HG03575 (cell line): ENCODE data around the gene NELFCD.

Experiments
- ATAC-seq: cut with Tn5 transposase; IDR thresholded peaks from one replicate; pipeline ENCODE4 v1.9.1; 2021; ENCODE audit not compliant: unreplicated experiment, insufficient number of reproducible peaks, low FRiP score; ENCODE audit errors: extremely low read depth

The NELFCD gene

DNA sequence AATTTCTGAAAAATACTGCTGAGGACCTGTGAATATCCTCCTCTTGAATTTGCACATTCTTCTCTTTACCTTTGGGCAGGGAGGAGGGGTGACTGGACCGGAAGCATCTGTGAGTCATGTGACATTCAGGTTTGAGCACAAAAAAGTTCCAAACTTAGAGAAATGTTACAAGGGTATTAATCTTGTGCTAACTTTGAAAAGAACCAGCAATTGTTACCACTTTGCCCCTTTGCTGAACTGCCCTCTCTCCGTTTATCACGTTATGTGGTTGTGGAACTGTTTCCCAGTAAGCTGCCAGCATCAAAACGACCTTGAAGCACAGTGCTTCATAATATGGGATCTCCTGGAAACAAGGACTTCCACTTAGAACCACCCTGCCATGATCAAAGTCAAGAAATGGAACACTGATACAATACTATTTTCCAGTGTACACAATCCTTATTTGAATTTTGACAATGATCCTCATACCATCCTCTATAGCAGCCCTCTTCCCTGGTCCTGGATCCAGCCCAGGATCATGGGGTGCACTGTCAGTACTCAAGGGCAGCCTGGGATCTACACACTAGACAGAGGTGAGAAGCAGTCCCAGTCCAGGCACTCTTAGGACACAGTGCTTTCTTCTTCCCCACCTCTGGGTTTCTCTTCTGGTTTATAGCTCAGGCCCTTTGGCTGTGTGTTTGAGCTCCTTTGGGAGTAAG, 35.9 kb downstream of the NELFCD start:
- no peak for ATAC-seq

DNA sequence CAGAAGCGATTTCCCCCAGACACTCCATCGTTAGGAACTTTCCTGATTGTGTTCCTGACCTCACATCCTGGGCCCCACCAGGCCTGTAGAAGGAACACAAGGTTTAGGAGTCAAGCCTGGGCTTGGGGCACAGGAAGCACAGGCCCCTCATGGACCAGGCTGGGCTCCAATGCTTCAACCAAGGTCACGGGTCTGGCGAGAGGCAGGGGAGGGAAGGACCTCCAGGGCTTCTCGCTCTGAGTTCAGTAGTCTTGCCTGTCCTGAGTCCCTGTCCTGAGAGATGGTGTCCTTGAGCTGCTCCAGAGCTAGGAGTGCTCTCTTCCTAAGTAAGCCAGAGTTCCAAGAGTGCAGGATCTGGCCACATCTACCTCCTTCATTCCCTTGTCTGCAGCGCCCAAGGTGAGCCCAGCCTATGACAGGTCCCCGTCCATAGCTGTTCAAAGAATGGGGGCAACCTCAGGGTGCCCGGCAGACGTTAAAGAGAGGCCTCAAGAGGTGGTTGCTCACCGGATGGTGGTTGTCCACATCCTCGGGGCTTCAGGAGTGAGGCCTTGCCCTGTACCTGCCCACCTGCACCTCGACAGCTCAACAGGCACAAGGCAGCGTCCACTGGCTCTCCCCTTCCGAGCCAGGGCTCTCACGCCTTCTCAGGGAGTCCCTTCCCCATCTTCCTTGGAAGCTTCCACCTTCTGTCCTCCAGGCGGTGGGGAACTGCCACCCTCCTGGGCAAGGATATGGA, 36.6 kb downstream of the NELFCD start:
- ATAC-seq: no peak

DNA sequence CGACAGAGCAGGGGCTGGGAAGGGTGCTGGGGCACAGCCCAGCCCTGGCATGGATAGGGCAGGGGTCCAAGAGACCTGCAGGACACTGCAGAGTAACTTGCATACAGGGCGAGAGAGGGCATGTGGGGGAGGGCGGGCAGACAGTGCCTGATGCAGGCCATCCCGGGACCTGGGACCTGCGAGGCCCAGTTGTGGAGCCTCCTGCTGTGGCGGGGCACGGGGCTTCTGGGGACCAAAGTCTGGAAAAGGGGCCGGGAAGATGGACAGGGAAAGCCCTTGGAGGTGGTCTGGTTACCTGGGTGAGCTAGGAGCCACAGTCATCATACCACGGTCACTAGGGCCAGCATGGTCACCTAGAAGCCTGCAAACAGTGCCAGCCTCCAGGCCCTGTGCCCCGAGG, 37.8 kb downstream of the NELFCD start:
- ATAC-seq: no peak

DNA sequence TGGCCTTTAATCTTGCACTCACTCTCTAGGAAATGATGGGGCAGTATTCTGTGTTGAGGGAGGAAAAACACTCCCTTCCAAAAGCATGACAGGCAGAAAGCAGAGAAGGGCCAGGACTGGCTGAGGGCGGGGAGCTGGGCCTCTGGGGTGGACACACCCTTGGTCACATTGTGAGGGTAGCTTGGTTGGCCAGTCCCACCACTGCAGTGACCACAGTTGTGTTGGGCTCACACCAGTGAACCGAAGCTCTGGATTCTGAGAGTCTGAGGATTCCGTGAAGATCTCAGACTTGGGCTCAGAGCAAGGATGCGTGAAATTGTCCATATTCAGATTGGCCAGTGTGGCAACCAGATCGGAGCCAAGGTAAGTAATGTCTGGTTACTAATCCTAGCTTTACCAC, 38.2 kb downstream of the NELFCD start, which contains the start of gene TUBB1:
Gene TUBB1 (plus strand): TSS at position 213 of the 400 bp plus-strand sequence. CDS start 94 bp downstream, at position 307.
- ATAC-seq: no peak

DNA sequence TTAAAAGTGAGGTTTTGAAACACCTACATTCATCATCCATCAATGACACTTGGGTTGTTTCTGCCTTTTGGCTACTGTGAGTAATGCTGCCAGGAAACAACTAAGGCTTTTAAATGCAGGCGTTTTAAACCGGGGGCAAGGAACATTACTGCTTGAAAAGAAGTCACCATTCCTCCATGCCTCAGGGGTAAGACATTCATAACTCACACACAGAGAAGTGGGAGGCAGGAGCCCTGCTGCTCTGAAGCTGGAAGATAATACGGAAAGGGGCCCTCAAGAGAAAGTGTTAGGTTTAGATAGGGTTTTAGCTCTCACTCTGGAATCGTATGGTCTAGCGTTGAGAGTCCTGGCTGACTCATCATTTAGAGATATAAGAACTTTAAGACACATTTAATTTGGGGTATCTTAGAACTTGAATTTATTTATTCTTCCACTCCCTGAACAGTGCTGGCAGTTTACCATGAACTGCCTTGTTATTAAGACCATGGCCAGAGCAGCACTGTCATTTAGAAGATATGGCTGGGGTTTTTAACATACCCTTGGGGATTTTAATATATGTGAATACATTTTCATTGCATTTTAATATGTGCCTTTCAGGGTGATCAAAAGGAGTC, 40.0 kb downstream of the NELFCD start:
- ATAC-seq: no peak

DNA sequence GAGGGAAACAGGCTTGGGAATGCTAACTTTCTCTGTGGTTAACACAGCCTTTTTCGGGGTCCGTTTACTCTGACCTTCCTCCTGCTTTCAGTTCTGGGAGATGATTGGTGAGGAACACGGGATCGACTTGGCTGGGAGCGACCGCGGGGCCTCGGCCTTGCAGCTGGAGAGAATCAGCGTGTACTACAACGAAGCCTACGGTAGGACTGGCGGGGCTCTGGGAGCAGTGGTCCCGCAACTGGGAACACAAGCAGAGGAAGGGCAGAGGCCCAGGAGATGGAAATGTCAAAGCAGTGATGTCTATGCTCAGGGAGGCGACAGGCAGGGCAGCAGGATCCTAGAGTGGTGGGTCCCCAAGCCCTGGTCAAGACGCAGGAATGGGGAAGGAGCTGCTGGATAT, 41.7 kb downstream of the NELFCD start:
- no peak for ATAC-seq

DNA sequence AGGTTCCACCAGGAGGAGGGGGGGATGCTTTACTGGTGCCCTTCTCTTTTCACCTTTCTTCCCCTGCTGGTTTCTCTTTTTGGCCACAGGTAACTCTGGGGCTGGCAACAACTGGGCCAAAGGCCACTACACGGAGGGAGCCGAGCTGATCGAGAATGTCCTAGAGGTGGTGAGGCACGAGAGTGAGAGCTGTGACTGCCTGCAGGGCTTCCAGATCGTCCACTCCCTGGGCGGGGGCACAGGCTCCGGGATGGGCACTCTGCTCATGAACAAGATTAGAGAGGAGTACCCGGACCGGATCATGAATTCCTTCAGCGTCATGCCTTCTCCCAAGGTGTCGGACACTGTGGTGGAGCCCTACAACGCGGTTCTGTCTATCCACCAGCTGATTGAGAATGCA, 42.6 kb downstream of the NELFCD start:
- no peak for ATAC-seq

DNA sequence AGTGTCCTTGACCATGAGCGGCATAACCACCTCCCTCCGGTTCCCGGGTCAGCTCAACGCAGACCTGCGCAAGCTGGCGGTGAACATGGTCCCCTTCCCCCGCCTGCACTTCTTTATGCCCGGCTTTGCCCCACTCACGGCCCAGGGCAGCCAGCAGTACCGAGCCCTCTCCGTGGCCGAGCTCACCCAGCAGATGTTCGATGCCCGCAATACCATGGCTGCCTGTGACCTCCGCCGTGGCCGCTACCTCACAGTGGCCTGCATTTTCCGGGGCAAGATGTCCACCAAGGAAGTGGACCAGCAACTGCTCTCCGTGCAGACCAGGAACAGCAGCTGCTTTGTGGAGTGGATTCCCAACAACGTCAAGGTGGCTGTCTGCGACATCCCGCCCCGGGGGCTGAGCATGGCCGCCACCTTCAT, 43.1 kb downstream of the NELFCD start:
- ATAC-seq: no peak

DNA sequence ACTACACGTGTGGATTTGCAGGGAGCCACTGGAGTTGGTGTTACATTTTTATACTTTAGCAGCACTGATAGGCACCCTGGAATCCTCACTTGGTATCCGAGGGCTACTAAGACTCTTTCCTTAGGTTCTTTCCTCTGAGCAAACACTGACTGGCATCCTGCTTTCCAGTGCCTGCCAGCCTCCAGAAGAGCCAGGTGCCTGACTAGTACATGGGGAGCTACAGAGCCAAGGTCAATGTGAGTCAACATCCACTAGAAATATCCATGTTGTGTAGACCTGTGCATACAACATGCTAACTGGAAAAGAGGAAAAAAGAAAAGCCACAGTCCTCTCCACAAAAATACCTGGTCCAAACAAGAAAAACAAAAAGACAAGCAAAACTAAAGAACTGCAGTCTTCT, 44.0 kb downstream of the NELFCD start:
- ATAC-seq: no peak

DNA sequence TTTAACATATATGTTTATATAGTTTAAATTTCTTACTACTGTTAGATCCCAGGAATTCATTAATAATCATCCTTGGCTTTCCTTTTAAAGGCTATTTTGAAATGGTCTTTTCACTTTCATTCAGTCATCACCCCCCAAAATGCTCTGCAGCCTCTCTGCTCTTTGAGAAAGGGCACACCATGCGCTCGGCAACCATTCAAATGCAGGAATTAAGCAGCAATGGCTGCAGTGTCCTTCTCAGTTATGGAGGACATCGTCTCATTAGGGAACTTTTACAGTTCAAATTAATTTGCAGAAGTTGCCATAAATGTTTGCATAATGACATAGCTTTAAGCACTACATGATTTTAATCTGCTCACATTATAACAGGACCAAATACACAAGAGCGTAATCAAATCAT, 44.5 kb downstream of the NELFCD start:
- no peak for ATAC-seq

DNA sequence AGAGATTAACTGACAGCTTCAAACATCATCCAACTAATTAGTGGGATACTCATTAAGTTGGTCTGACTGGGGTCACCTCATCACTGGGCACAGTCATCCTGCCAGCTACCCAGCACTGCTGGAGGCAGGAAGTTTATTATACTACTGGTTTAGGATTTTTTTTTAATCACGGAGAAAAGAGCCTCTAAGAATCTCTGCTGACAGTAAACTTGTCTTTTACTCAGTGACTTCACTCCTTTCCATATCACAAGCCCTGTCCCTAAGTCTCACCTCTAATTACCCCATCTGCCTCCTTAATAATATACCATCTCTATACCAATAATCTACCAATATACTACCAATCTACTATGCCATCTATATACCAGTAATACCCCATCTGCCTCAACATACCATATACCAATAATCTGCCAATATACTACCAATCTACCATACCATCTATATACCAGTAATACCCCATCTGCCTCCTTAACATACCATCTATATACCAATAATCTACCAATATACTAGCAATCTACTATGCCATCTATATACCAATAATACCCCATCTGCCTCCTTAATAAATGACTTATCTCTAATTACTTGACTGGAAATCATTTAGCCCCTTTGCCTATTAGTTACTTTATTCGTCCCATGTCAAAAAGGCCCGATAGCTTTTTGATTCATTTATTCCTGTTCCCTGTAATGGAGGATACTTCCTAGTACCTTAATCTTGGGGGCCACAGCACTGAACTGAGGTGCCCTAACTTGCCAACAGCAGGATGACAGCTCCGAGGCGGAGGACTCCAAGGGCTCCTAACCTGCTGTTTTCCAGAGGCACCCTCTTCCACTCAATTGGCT, 46.1 kb downstream of the NELFCD start:
- no peak for ATAC-seq

DNA sequence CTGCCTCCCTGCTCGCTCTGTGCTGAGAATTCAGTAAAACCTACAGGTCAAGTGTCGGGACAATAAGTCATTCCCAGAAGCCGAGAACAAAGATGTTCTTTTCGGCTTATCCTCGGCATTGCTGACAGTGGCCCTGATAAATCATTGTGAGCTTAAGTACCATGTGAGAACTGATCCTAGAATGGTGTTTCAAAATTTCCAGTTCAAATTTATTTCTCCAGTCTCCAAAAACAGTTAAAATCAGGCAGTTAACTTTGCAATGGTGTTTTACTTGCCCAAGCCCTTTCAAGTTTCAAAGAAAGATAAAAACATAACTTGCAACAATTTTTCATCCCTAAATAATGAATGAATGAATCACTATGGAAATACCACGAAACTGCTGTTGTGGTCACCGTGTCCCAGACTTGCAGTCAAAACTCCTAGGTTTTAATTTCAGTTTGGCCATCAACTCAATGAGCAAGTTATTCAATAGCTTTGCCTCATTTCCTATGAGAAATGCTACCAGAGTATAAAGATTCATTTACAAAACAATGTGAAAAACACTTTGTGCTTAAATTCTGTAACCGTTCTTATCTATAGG, 46.8 kb downstream of the NELFCD start:
- no peak for ATAC-seq

DNA sequence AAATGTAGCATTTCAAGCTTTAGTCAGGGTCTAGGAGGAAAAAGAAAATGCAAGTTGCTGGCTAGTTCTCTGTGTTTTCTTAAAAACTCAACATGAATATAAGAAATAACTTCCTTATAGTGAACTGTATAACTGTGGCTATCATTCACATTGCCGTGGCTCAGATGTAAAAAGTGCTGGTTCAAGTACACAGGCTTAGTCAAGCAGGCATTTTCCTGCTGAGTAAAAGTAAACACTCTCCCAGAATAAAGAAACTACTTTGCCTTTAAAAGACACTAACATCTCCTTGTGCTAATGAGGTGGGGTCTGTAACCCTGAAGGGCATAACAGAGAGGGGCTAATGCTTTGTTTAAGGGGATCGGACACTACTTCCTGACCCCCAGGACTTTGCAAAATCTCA, 47.8 kb downstream of the NELFCD start:
- ATAC-seq: no peak

DNA sequence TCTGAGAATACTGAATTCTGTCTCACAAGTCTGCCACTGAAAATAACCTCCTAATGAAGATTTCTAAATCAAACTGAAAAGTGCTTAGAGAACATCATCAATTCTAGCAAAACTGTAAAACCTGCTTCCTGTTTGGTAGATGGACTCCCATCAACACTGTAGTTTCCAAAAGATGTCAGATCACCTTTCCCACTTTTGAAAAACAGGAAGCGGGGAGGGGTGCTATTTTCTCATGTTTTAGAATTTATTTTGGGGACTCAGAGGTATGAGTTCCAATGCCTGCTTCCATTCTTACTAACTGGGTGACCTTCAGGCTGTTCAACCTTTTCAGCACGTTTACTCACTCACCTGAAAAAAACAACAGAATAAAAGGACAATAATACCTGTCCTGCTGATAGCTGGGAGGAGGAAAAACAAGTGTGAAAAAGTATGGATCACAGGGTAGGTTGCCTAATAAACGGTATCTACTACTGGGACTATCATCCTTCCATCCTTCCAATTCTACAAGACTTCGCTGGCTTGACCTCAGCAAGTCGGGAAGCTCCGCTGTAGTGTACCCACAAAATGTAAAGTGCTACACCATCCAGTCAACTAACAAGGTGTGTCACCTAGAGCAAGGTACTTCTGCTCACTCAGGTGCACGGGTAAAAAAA, 50.0 kb downstream of the NELFCD start:
- ATAC-seq: no peak

DNA sequence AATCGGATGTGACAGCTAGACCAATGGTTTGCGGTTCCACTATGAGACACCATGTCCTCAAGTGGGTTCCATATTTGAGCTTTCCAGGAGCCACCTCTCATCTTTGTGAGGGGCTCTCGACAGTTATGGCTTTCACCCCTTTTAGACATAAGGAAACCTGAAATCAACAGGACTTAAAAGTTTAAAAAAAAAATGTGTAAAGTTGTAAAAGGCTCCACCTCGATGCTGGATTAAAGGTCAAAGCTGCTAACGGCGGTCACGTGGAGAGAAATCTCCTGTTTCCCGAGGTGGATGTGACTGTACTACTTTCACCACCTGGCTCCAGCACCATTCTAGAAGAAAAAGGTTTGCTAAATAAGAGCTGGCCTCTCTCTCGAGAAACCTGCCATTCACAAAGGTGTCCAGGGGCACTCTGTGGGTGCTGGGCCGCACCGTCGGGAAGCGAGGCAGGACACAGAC, 50.5 kb downstream of the NELFCD start:
- ATAC-seq: no peak

DNA sequence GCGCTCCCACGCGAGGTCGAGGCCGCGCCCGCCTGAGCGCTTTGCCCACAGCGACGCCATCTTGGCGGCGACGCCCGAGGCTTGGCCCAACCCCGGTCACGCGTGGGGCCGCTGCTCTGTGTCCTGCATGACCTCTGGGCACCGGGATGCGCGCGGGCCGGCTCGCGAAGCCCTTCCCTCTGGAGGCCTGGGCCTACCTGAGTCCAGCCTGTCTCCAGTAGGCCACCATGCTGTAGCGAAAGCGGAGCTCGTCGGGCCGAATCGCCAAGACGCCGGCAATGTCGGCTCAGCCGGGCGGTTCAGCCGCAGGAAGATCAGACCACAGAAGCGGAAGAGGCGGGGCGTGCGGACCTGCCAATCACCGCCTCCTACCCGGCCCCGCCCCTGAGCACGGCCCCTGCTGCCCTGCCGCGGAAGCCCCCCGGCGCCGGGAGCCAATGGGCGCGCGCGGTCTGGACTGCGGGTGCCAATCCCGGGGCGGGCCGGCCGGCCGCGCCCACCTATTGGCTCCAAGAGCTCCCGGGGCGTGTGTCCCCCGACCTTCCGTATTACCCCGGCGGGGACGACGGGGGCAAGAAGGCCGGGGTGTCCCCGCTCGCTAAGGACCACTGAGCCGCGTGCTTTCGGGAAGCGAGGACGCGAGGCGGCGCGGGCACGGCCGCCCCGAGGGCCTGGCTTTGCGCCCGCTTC, 51.1 kb downstream of the NELFCD start, which contains the start of gene ATP5F1E:
Gene ATP5F1E (minus strand): TSS at position 313 of the 690 bp plus-strand sequence. CDS start 84 bp downstream, at position 229.
- ATAC-seq: no peak

DNA sequence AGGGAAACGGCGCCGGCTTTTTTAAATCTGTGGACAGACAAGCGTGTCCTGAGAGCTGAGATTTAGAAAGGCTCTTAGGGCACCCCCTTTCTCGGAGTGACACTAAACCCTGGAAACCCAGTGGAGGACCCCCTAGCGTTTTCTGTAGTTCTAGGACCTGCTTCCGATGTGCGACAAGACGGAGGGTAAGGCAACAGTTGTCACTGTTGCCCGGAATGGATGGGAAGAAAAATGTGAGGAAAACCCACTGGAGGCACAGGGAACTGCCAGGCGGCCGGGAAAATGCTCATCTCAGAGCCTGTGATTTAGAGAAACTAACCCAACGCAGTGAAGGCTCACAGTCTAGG, 51.6 kb downstream of the NELFCD start:
- ATAC-seq: no peak

DNA sequence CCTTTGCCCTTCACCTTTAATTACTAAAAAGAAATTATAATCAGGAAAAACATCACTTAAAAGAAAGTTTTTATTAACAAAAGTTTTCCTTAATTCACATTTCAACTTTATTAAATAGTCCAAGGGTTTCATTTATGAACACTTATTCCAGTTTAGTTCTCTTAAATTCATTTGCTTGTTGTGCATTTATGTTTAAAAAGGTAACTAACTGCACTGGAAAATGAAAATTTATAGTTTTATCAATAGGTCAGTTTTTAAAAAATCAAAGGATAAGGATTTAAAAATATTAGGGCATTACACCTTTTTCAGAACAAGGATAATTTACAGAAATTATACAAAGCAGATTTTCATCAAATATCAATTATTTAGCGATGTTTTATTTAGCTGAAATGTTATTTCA, 52.0 kb downstream of the NELFCD start:
- no peak for ATAC-seq
